NCI-H1092 (cell line): ENCODE results near the gene EPAS1.

Experiments
- DNase-seq: peaks from one replicate; lab custom pipeline; 2025; lab: John Stamatoyannopoulos, UW

EPAS1 gene

GRCh38 chr2:46302005-46302695 lies 4.9 kb downstream of the EPAS1 start:
- DNase-seq = no peak

- no peak for DNase-seq
Measured at GRCh38 chr2:46303233-46303632, 6.0 kb downstream of the EPAS1 start.

GRCh38 chr2:46303822-46304221 lies 6.6 kb downstream of the EPAS1 start:
- no peak for DNase-seq

GRCh38 chr2:46304635-46305034 lies 7.4 kb downstream of the EPAS1 start:
- no peak for DNase-seq

GRCh38 chr2:46305187-46305586 lies 8.0 kb downstream of the EPAS1 start:
- no peak for DNase-seq

GRCh38 chr2:46305767-46306166 lies 8.6 kb downstream of the EPAS1 start:
- no peak for DNase-seq

GRCh38 chr2:46306330-46306751 lies 9.1 kb downstream of the EPAS1 start:
- peak; percentile 58 for DNase-seq

GRCh38 chr2:46306988-46307655 lies 9.9 kb downstream of the EPAS1 start:
- DNase-seq = no peak

- DNase-seq = no peak
Measured at GRCh38 chr2:46308081-46308480, 10.9 kb downstream of the EPAS1 start.

GRCh38 chr2:46308629-46309028 lies 11.4 kb downstream of the EPAS1 start:
- DNase-seq = no peak

GRCh38 chr2:46309052-46309953 lies 12.1 kb downstream of the EPAS1 start:
- DNase-seq = no peak

- no peak for DNase-seq
Measured at GRCh38 chr2:46310446-46310845, 13.2 kb downstream of the EPAS1 start.

GRCh38 chr2:46311651-46312223 lies 14.5 kb downstream of the EPAS1 start:
- DNase-seq = no peak

- DNase-seq = no peak
Measured at GRCh38 chr2:46313063-46313462, 15.9 kb downstream of the EPAS1 start.

- no peak for DNase-seq
Measured at GRCh38 chr2:46314065-46314835, 17.0 kb downstream of the EPAS1 start.

GRCh38 chr2:46315103-46315890 lies 18.1 kb downstream of the EPAS1 start:
- no peak for DNase-seq

- no peak for DNase-seq
Measured at GRCh38 chr2:46317094-46317486, 19.9 kb downstream of the EPAS1 start.

- no peak for DNase-seq
Measured at GRCh38 chr2:46318579-46319460, 21.6 kb downstream of the EPAS1 start.

GRCh38 chr2:46319711-46320110 lies 22.5 kb downstream of the EPAS1 start:
- DNase-seq = no peak

GRCh38 chr2:46320141-46320567 lies 22.9 kb downstream of the EPAS1 start:
- no peak for DNase-seq
